KBM-7 (cell line): ENCODE results near the gene AURKB.
"Not testable (repeated sequence)": the region's sequence is repeated elsewhere in the genome, so short reads cannot be mapped to it uniquely, and the experiment has no call there.

Source experiments
- DNase-seq: peaks from one replicate; pipeline ENCODE4 v3.0.0-alpha.2; 2015
- in situ Hi-C: fragments of 300-500 bp; cut with MboI; formaldehyde crosslinking; loops from 2 replicates; pipeline ENCODE4 v1.14.3; 2020; ENCODE audit warnings: low sequenced_read_pairs, low pct_unique_long_range_greater_than_20kb, mixed read lengths

Gene AURKB

GRCh38 chr17:8226536-8227237 is 16.3 kb upstream of the AURKB start:
- in situ Hi-C loops: no loop called here
- DNase-seq: peak; percentile 95

DNA sequence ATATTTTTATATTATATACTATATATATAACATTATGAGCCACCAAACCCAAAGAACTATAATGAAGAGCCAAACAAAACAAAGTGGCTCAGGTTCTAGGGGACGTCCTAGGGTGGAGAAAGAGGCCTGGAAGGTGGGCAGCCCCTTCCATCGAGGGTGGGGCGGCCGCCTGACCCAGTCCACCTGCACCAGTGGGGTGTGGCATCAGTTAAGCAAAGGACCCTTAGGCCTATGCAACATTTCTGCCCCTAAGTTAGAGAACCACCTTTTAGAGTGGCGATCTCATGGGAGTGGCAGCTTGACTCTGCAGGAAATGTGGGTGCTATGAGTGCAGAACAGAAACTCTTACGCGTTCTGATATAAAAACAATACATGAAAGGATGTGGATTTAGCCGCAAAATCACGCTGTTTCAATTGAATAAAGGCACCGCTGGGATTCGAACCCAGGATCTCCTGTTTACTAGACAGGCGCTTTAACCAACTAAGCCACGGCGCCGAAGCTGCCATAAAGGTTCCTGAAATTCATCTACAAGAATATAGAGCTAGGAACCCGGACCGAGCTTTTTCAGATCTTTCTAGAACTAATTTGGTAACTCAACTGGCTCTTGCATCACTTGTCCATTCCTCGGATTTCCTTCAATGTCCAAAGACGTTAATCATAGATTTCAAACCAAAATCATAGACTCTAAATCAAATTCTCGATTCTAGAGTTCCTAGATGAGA is 15.6 kb upstream of the AURKB start:
- peak; percentile 87 for DNase-seq
- in situ Hi-C loops: no loop called here

DNA sequence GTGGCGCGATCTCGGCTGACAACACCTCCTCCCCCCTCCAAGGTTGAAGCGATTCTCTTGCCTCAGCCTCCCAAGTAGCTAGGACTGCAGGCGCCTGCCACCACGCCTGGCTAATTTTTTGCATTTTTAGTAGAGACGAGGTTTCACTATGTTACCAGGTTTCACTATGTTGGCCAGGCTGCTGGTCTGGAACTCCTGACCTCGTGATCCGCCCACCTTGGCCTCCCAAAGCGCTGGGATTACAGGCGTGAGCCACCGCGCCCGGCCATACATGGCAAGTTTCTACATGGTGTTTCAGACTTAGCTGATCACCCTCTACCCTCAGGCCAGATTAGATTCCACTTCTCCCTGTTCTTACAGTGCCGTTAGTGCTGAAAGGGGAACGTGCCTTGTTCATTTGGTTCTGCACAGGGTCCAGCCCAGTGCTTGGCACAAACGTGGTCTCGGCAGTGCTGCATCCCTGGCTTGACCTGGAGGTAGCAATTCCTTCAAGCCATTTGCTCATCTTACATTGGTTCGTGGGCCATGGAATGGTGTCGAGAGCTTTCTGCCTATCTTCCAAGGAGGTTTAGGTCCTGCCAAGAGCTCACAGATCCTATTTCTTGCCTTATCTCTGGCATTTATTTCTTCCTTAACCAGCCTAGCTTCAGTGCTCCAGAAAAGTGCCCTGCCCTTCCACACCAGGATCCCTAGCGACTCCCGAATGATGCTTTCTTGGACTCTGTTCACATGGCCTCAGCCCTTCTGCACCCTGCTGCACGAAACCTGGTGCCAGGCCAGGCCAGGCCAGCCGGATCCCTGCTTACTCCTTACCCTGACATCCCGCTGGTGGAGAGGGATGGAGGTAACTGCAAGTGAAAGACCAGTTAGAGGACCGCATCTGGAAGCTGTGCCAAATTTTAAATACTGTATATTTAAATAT is 14.8 kb upstream of the AURKB start:
- no peak for DNase-seq
- in situ Hi-C loops: no loop called here

DNA sequence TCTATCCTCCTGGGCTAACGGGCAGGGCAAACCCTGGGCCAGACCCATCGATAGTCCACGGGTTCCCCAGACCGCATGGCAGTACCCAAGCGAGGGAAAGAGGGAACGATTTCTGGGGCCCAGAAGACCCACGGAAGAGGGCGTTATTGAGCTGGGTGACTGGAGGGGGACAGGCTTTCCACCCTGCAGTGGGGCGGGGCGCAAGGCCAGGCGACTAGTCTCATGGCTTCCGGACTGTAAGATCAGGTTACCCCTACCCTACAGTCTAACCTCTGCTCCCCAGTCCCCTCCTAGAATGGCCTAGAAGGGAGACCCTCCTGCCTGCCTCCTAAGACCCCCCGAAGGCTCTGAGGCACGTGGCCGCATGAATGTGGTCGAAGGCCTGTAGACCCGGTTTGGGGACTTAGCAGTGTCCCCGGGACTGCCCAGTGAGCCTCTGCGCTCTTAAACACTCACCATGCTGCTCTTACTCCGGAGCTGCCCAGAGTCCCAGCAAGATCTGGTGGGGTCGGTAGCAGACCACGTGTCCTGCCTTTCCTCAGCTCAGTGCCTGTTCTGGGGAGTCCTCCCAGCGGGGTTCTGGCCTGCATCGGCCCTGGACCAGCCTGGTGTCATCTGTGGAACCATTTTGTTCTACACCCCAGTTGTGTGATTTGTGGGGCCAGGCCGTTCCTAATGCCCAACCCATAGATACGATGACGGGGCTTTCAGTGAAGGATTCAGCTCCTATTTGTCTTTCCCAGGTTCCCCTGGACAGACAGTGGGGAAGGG is 13.2 kb upstream of the AURKB start:
- in situ Hi-C loops: no loop called here
- DNase-seq: peak; percentile 85

DNA sequence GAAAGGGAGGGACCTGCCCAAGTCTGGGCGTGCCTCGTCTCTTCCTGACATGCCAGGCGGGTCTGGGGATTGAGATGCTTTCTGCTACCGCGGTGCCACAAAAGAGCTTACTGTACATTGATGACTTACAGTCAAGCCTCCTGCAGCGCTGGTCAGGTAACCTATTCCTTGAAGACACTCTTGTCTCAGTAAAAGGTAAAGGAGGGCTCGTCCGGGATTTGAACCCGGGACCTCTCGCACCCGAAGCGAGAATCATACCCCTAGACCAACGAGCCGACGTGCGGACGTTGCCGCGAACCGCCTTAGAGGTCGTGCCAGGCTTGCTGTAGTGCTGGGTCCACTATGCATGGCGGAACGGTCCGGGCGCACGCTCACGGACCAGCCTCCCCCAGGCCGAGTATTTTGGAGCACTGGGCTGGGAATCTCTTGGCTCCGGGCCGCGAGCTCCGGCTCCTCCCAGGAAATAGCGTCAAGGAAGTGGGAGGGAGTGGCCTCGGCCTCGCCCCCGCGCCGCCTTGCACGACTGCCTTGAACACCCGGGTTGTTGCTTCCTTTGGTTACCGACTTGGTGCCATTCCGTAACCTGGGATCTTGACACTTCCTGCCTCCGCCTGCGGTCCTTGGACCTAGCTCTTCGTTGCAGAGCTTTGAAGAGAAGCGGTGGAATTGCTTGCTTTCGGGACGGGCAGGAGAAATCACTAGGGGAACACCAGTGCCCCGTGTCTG is 12.4 kb upstream of the AURKB start:
- in situ Hi-C loops: no loop called here
- DNase-seq: peak; percentile 97

- in situ Hi-C loops: no loop called here
- peak; percentile 89 for DNase-seq
Measured at GRCh38 chr17:8222380-8222629, 11.9 kb upstream of the AURKB start.

- in situ Hi-C loops: no loop called here
- DNase-seq: peak; percentile 94
Measured at GRCh38 chr17:8221663-8222379, 11.4 kb upstream of the AURKB start.

- DNase-seq: peak; percentile 95
- in situ Hi-C loops: no loop called here
Measured at GRCh38 chr17:8220783-8221662, 10.6 kb upstream of the AURKB start.

GRCh38 chr17:8214000-8214399 is 3.6 kb upstream of the AURKB start:
- in situ Hi-C loops, DNase-seq: not testable (repeated sequence)

- in situ Hi-C loops: no loop called here
- DNase-seq: no peak
Measured at GRCh38 chr17:8212312-8213180, 2.2 kb upstream of the AURKB start.

- DNase-seq: no peak
- in situ Hi-C loops: no loop called here
Measured at GRCh38 chr17:8210761-8211458, 535 bp upstream of the AURKB start.

DNA sequence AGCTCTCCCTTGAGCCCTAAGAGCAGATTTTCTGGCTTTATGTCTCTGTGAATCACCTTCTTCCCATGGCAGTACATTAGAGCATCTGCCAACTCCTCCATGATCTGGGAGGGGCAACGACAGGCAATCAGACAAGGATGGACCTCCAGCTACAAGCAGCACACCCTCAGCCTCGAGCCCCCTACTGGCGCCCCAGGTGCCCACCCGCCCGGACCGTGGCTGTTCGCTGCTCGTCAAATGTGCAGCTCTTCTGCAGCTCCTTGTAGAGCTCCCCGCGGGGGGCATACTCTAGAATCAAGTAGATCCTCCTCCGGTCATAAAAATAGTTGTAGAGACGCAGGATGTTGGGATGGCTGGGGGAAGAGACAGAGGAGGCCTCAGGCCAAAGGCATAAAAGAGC is 3.8 kb downstream of the AURKB start:
- in situ Hi-C loops: no loop called here
- no peak for DNase-seq

GRCh38 chr17:8204761-8205555 is 5.4 kb downstream of the AURKB start:
- no peak for DNase-seq
- in situ Hi-C loops: no loop called here

GRCh38 chr17:8192070-8192815 is 18.1 kb downstream of the AURKB start:
- in situ Hi-C loops: no loop called here

More at GRCh38 chr17:8192070-8192815, 18.1 kb downstream of the AURKB start:
- DNase-seq: peak; percentile 53
